OCI-LY3 (cell line): ENCODE measurements around the gene SCN4A.
A peak's percentile ranks its signal among the peaks of the same experiment; 100 is the strongest.

Experiments used
- CTCF ChIP-seq: fragments of 200-600, 300-600 bp; sonication (generic); IDR thresholded peaks from 2 replicates; pipeline ENCODE4 v1.5.1; 2014; ENCODE audit warnings: antibody characterized with exemption, low read length, low read depth
- EZH2phosphoT487 ChIP-seq: fragments of 200-600 bp; shearing (Covaris generic); IDR thresholded peaks from 2 replicates; pipeline ENCODE4 v1.6.1; 2018; ENCODE audit warnings: antibody characterized with exemption, mixed run types, low read depth

GRCh38 chr17:63949576-63950250 lies 23.0 kb downstream of the SCN4A start:
- 0 out of 2 replicates have a peak, but pooled peaks have one; percentile 9 for TF ChIP-seq CTCF
- TF ChIP-seq EZH2phosphoT487 = no peak
